AG04449 (cell line): ENCODE data around the gene FAM156B.
"Not testable (repeated sequence)": the region's sequence is repeated elsewhere in the genome, so short reads cannot be mapped to it uniquely, and the experiment has no call there.

Source experiments
- CTCF ChIA-PET: fragments of 350-600 bp; formaldehyde crosslinking; extraction: SDS; loops from one replicate; lab custom pipeline; 2021; ENCODE audit warnings: antibody characterized with exemption; lab: Yijun Ruan, JAX
- POLR2A ChIA-PET: fragments of 400-600, 350-600 bp; formaldehyde crosslinking; extraction: SDS; loops from one replicate; lab custom pipeline; 2020; ENCODE audit warnings: antibody characterized with exemption, inconsistent platforms; lab: Yijun Ruan, JAX
- DNase-seq: peaks from one replicate; pipeline ENCODE4 v3.0.0-alpha.2; 2010; ENCODE audit warnings: low read depth, low spot score
- H3K4me3 ChIP-seq: 2 replicates; pipeline ENCODE4 v1.5.1; 2011; ENCODE audit warnings: low read depth, mild to moderate bottlenecking, control low read depth, low read length
- TF ChIP-seq, protein P1 (sequence below): IDR thresholded peaks from one replicate; pipeline ENCODE4 v1.5.1; 2011; ENCODE audit warnings: mild to moderate bottlenecking, moderate library complexity, low read length, control low read depth, inconsistent platforms; ENCODE audit not compliant: insufficient read depth; ENCODE audit errors: missing control alignments

The FAM156B gene

DNA sequence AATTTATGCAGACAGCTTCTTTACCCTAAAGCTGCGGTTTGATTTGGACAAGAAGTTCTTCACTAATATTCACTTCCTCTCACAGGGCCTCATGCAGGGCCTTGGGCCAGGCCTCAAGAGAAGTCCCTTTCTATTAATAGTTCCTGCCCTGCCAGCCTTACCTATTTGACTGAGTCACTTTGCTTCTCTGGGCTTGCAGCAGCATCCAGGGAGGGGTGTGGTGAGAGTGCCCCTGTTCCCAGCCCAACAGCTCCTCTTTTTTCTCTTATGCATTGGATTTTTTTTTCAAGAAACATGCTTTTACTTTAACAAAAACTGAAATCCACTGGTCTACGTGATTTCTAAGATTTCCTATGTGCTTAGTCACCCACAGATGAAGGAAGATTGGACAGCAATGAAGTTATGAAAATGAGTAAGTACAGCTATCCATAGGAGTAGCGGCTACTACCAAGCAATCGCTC, 26.7 kb downstream of the FAM156B start:
- TF ChIP-seq, protein P1, sequence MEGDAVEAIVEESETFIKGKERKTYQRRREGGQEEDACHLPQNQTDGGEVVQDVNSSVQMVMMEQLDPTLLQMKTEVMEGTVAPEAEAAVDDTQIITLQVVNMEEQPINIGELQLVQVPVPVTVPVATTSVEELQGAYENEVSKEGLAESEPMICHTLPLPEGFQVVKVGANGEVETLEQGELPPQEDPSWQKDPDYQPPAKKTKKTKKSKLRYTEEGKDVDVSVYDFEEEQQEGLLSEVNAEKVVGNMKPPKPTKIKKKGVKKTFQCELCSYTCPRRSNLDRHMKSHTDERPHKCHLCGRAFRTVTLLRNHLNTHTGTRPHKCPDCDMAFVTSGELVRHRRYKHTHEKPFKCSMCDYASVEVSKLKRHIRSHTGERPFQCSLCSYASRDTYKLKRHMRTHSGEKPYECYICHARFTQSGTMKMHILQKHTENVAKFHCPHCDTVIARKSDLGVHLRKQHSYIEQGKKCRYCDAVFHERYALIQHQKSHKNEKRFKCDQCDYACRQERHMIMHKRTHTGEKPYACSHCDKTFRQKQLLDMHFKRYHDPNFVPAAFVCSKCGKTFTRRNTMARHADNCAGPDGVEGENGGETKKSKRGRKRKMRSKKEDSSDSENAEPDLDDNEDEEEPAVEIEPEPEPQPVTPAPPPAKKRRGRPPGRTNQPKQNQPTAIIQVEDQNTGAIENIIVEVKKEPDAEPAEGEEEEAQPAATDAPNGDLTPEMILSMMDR, result no peak
- DNase-seq, result no peak
- ChIA-PET POLR2A (no interaction called here), CTCF (interaction anchor here (1.2 to 1.6 kb wide), 3 partner anchors 66 to 118 kb away, joined by 3 to 7 read pairs (median 4); no protein-coding TSS in a partner anchor)
- no peak overlapping the region for H3K4me3 ChIP-seq

DNA sequence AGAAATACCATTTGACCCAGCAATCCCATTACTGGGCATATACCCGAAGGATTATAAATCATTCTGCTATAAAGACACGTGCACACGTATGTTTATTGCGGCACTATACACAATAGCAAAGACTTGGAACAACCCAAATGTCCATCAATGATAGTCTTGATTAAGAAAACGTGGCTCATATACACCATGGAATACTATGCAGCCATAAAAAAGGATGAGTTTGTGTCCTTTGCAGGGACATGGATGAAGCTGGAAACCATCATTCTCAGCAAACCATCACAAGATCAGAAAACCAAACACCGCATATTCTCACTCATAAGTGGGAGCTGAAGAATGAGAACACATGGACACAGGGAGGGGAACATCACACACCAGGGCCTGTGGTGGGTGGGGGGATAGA, 33.1 kb downstream of the FAM156B start:
- CTCF ChIA-PET, result interaction anchor here (0.6 kb wide), 1 partner anchor 136 kb away, joined by 3 read pairs; no protein-coding TSS in a partner anchor
- DNase-seq, POLR2A ChIA-PET, H3K4me3 ChIP-seq: not testable (repeated sequence)

GRCh38 chrX:52933213-52933612, 36.1 kb downstream of the FAM156B start:
- ChIA-PET POLR2A (no interaction called here), CTCF (no interaction called here)
- TF ChIP-seq, protein P1, result no peak
- DNase-seq, result no peak
- H3K4me3 ChIP-seq, result no peak overlapping the region

DNA sequence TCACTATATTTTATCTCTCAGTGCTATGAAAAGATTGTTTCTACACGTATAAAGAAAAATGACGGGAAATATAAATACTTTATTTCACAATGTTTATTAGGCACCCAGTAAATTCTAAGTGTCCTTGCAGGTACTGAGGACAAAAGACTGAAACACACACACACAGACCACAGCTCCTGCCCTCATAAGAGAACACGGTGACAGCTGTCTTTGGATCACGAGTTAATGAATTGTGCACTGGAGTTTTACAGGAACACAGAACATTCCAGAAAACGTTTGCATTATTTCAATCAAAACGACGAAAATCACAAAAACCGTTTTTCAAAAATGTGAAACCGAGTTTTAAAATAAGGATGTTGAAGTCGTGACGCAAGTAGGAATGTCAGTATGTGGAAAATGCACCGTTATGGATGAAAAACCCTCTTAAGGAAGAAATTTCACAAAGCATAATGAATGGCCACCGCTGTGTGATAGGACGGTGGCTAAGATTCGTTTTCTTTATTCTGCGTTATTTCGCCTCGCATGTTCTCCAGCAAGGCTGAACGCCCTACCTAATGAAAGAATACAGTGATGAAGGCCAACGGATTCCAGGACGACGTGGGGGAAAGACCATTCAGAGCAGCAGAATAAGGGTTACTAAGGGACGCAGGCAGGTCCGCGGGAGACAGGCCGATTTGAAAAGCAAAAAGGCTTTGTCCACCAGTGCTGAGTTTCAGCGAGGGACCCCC, 37.0 kb downstream of the FAM156B start:
- no peak for DNase-seq
- TF ChIP-seq, protein P1, result no peak

GRCh38 chrX:52934704-52935469, 37.8 kb downstream of the FAM156B start:
- CTCF ChIA-PET, result interaction anchor here (0.7 to 1.0 kb wide), 3 partner anchors 8 to 671 kb away, joined by 3 to 4 read pairs (median 3); no protein-coding TSS in a partner anchor
- H3K4me3 ChIP-seq, result peak overlapping the region; percentile 71
- TF ChIP-seq, protein P1, result peak; percentile 47
- DNase-seq, result no peak
- POLR2A ChIA-PET, result interaction anchor here (0.6 to 1.0 kb wide), 4 partner anchors 54 to 1042 kb away, joined by 4 to 6 read pairs (median 4); partner anchors contain the start of gene MAGED1

More for the DNA sequence above, 37.0 kb downstream of the FAM156B start:
- H3K4me3 ChIP-seq, result peak overlapping the region; percentile 71
- ChIA-PET POLR2A (no interaction called here), CTCF (no interaction called here)

- ChIA-PET CTCF (interaction anchor here (0.7 to 1.0 kb wide), 3 partner anchors 9 to 672 kb away, joined by 3 to 4 read pairs (median 3); no protein-coding TSS in a partner anchor), POLR2A (interaction anchor here (0.6 to 1.0 kb wide), 4 partner anchors 54 to 1042 kb away, joined by 4 to 6 read pairs (median 4); partner anchors contain the start of gene MAGED1)
- not testable (repeated sequence) for DNase-seq
- peak overlapping the region; percentile 61 for H3K4me3 ChIP-seq
Measured at GRCh38 chrX:52935470-52935784, 38.3 kb downstream of the FAM156B start.

- DNase-seq, H3K4me3 ChIP-seq, CTCF ChIA-PET, POLR2A ChIA-PET: not testable (repeated sequence)
Measured at GRCh38 chrX:52940704-52941103, 43.6 kb downstream of the FAM156B start.

GRCh38 chrX:52941728-52942127, 44.6 kb downstream of the FAM156B start:
- POLR2A ChIA-PET, CTCF ChIA-PET, DNase-seq, H3K4me3 ChIP-seq: not testable (repeated sequence)

DNA sequence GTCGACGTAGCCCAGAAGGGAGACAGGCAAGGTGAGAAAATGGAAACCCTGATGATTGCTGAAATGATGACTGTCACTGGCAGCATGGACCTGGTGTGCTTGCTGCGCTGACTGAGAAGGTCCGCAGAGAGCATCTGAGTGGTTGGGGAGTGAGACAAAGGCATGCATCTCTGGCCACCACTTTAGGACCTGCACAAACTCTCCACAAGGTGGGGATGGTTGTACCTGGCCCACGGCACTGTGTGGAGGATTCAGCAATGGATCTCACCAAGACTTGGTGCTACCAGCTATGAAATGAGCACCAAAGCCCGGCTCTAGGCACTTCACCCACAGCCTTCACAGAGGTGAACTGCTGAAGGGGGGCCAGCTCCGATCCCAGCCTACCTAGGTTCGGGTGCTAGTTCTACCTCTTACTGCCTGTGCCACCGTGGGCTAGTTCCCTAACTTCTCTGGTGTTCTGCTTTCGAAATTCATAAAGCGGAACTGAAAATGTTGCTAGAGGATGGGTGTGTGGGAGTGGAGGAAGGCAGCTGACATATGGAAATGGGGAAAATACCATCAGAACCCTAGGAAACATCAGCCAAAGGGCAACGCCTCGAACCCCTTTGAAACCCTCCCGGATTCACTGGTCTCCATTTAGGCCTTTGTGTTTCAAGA, 48.8 kb downstream of the FAM156B start:
- POLR2A ChIA-PET, CTCF ChIA-PET, H3K4me3 ChIP-seq, DNase-seq: not testable (repeated sequence)

GRCh38 chrX:52947501-52947900, 50.4 kb downstream of the FAM156B start:
- H3K4me3 ChIP-seq, DNase-seq, POLR2A ChIA-PET, CTCF ChIA-PET: not testable (repeated sequence)

- DNase-seq, POLR2A ChIA-PET, CTCF ChIA-PET, H3K4me3 ChIP-seq: not testable (repeated sequence)
Measured at GRCh38 chrX:52948265-52948664, 51.1 kb downstream of the FAM156B start.
